Suppressor macrophage (primary cell): Measurements from ENCODE around the gene SLC12A5.

Source experiments
- DNase-seq, 4 experiments: peaks; one replicate each; pipeline ENCODE4 v3.0.0-alpha.2; 2020 to 2022

Gene SLC12A5

DNA sequence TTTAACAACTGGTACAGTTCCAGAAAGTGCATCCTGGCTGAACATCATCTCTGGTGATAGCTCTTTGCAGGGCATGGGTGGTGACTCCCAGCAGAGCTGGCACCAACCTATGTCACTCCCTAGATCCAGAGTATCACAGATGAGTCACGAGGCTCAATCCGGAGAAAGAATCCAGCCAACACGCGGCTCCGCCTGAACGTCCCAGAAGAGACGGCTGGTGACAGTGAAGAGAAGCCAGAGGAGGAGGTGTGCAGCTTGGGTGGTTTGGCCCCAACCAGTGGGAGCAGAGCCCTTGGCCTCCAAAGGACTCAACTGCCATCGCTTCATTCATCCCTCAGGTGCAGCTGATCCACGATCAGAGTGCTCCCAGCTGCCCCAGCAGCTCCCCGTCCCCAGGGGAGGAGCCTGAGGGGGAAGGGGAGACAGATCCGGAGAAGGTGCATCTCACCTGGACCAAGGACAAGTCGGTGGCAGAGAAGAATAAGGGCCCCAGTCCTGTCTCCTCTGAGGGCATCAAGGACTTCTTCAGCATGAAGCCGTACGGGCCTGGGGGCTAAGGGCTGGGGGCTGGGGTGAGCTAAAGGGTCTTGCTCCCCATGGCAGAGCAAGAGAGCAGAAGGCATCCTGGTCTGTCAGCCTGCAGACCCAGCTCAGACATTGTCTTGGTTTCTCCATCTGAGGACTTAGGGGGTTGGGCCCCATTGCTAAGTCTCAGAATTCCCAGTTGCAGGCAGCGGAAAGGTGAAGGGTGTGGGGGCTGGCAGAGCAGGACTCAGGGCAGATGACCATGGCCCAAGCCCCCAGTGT lies 27.2 kb downstream of the SLC12A5 start:
- DNase-seq: no peak

DNA sequence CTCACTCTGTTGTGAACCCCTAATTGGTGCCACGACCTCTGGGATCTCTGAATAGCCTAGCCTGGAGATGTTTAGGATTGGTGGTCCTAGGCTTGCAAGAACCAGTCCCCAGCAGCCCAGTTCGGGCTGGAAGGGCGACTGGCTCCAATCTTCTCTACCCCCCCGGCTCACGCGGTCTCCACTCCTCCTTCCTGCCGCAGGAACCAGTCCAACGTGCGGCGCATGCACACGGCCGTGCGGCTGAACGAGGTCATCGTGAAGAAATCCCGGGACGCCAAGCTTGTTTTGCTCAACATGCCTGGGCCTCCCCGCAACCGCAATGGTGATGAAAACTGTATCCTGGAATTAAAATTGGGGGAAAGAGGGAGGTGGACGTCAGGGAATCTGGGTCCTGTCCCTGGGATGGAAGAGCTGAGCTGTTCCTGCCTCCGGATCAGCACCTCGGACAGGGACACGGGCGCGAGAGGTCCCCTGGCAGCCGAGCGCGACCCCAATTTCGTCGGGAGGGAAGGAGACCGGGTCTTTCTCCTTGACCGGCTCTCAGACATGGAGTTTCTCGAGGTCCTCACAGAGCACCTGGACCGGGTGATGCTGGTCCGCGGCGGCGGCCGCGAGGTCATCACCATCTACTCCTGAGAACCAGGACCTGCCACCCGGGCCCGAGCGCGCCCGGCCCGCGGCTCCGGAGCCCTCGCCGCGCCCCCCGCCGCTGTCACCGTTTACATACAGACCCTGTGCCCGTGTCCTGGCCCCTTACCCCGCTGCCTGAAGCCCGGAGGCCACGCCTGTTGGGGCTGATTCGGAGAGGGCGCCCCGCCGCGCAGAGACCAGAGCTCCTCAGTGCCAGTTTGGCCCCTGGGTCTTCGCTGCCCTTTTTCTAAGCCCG lies 28.2 kb downstream of the SLC12A5 start:
- DNase-seq: peak; percentile 37 to 74 (median 52)

DNA sequence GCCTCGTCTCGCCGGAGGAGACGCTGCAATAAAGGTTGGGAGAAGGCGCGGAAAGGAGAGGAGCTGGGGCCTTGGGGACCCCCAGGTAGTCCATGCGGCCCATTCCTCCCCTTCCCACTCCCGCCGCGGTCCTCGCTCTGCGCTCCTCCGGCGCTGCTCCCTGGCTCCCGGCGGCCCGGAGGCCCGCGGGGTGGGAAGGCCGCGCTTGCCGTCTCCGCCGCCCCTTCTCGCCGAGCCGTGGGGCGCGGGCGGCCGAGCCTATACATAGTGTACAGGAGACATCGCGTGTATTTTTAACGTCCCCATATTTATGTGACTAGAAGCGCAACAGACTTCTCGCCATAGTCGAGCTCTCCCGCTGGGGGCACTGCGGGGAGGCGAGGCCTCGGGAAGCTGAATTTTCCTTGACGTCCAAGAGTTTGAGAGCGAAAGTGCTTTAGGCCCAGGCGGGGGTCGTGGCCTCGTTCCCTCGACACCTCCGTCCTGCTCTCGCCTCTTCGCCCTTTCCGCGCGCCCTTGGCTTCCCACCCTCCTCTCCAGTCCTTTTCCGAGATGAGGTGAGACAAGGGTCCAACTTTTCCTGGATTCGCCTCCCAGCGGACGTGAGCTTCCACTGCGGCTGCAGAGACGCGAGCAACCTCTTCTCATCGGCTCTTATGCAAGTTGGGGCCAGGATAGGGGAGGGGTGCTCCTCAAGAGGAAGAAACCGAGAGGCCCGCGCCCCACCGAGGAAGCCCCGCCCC lies 29.0 kb downstream of the SLC12A5 start:
- DNase-seq: peak; percentile 37 to 73 (median 62)

- peak in 2 of 4 experiments; percentile 12 to 26 for DNase-seq
Observed at GRCh38 chr20:46058599-46059281, 29.7 kb downstream of the SLC12A5 start.

- peak; percentile 52 to 78 (median 66) for DNase-seq
Observed at GRCh38 chr20:46060301-46060881, 31.4 kb downstream of the SLC12A5 start.

DNA sequence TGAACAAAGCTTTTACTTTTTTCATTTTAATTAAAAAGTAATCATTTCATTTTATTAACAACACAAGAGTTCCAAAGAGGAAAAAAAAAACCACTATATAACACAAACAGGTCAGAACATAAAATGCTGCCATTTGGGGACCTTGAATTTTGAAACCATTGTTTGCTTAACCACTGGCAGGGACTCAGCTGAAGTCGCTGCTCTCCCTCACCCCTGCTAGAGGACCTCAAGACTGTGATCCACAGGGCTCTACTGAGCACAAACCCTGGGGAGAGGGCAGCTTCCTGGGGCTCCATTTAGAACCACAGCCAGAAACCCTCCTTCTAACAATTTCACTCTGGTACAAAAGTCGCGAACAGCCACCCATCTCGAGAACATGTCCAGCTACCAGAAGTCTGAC lies 32.0 kb downstream of the SLC12A5 start:
- no peak for DNase-seq

DNA sequence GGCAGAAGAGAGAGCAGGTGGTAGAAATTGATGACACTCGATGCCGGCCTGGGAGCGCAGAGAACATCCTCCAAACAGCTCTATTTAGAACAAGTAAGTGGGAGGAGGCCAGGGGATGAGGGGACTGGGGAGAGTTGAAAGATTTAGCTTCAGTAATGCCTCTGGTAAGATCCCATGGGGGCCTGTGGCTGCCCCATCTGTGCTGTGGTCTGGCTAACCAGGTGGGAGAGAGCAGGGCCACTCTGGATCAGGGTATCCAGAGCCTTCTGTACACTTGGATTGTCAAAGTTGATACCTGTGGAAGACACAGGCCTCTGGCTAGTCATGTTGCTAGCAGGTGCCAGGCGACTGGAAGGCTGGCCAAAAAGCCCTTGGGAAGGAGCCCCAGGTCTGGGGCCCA lies 33.1 kb downstream of the SLC12A5 start:
- no peak for DNase-seq

- DNase-seq: no peak
Observed at GRCh38 chr20:46062621-46063020, 33.6 kb downstream of the SLC12A5 start.

- DNase-seq: no peak
Observed at GRCh38 chr20:46063151-46063550, 34.1 kb downstream of the SLC12A5 start.

- DNase-seq: no peak
Observed at GRCh38 chr20:46063652-46064054, 34.6 kb downstream of the SLC12A5 start.

DNA sequence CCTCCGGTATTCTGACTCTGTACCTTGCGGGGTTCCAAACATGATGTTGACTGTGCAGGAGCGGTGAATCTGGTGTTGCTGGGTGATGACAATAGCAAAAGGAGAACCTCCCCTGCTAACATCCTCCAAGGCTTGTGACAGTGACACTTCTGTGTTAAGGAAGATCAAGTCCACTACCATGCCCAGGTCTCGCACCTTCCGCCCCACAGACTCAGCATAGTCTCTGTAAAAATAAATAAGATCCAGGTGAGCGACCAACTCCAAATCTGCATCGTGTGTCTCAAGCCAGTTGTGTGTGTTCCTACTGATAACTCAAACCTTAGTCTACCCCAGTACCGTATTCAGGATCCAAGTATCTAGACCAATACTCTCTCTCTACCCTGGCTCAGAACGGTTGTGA lies 36.0 kb downstream of the SLC12A5 start:
- DNase-seq: no peak

GRCh38 chr20:46065691-46066090 lies 36.7 kb downstream of the SLC12A5 start:
- DNase-seq: no peak

DNA sequence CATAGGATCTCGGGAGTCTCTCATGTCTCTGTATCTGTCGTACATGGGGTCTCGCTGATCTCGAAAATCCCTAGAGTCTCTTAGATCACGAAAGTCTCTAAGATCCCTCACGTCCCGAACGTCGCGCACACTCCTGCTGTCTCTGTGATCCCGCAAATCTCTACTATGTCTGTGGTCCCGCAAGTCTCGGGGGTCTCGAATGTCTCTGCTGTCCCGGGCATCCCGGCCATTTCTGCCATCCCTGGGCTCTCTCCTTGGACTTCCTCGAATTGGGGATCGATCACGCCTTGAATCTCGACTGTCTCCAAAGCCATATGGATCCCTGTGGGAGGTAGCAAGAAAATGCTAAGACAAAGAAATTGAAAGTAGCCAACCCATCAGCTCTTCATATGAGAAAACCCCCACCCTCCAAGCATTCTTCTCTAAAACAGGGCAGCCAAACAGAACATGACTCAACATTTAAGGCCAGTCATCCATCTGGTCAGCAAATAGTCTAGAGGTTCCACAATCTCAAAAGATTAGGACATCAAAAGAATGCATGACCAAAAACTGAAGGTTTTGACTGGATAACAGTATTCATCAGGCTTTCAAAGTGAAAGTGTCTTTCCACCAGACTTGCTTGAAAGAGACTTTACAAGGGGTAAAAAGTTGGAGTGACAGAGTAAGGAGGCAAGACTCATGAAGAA lies 41.3 kb downstream of the SLC12A5 start:
- peak; percentile 17 to 71 (median 52) for DNase-seq

DNA sequence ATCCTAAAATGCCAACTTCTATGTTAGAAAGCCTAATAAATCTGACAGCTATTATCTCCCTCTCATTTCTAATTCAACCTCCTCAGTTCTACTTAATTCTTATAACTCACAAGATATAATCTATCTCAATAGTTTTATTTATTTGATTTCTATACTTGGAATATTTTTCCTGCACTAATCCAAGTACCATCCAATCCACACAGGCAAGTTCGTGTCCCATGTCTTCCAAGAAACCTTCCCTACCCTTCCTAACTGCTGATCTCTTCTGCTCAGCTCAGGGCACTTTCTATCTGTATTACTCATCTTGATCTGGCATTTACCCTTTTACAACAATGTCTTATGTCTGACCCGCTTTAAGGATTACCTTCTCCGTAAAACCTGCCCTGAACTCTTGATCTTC lies 42.6 kb downstream of the SLC12A5 start:
- no peak for DNase-seq

DNA sequence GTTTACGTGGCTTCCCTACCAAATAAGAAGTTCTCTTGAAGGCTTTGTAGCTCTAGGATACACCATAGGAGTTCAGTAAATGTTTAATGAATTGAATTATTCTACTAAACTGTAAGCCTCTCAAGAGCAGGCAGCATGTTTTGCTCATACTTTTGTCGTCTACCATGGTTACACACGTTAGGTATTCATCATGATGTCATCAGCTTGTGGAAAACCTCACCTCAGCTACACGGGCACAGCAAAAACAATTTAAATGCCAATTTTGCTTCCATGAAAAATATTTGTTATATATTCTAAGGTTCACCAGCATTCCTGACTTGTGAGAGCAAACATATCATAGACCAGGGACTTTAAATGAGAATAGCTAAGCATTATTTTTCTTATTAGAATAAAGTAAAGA lies 44.0 kb downstream of the SLC12A5 start:
- DNase-seq: no peak

DNA sequence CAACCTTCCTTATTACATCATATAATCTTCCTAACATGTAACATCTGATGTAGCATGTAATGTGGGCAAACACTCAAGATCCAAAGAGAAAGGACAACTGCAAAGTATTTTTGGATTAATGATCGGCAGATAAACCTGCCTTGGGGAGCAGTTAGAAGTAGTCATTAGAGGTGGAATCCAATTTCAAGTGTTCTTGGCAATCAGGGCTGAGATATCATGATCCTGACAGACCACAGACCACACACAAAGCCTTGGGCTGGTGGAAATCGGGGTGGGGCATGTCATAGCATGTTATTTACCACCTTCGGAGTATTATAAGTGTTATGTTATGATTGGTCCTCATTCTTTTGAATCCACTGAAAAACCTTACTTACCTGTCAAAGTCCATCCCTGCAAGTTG lies 44.4 kb downstream of the SLC12A5 start:
- no peak for DNase-seq

GRCh38 chr20:46074006-46074405 lies 45.0 kb downstream of the SLC12A5 start:
- no peak for DNase-seq

DNA sequence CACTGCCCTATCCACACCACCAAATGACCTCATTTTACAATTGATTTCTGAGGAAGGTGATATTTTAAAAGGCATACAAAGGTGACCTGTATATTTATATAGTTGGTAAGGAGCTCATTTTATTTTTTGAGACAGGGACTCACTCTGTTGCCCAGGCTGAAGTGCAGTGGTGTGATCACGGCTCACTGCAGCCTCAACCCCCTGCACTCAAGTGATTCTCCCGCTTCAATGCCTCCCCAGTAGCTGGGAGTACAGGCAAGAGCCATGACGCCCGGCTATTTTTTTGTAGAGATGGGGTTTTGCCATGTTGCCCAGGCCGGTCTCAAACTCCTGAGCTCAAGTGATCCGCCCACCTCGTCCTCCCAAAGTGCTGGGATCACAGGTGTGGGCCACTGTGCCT lies 47.8 kb downstream of the SLC12A5 start:
- no peak for DNase-seq

GRCh38 chr20:46077642-46078305 lies 48.8 kb downstream of the SLC12A5 start:
- DNase-seq: no peak

- DNase-seq: no peak
Observed at GRCh38 chr20:46078954-46079353, 49.9 kb downstream of the SLC12A5 start.

DNA sequence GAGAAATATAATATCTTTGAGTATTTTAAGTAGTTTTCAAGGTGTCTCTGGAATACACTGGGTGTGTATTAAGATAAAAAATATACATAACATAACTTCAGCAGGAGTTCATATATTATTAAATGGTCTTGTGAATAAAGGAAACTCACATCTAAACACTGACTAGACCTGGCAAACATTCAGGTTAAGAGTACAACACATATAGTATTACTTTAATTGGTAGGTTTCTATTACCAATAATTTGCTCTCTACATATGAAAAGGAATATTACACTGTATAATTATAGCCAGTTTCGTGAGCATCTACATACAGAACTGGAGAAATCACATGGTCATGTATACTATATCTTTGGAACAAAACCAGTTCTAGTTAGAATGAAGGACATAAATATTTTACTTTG lies 52.1 kb downstream of the SLC12A5 start:
- no peak for DNase-seq
